GM12891 (cell line): ENCODE measurements around the gene CCM2.

ENCODE experiments used
- PAX5 ChIP-seq: IDR thresholded peaks from 2 replicates; pipeline ENCODE4 v1.6.1; 2011; ENCODE audit warnings: low read length, moderate library complexity, mild to moderate bottlenecking; ENCODE audit not compliant: insufficient read depth, severe bottlenecking
- POLR2A ChIP-seq: IDR thresholded peaks from 2 replicates; pipeline ENCODE4 v1.6.1; 2011; ENCODE audit warnings: low read depth, low read length, control low read depth
- POLR2AphosphoS5 ChIP-seq: IDR thresholded peaks from 2 replicates; pipeline ENCODE4 v1.6.1; 2011; ENCODE audit warnings: low read depth, low read length, control low read depth
- POU2F2 ChIP-seq: IDR thresholded peaks from 2 replicates; pipeline ENCODE4 v1.6.1; 2011; ENCODE audit warnings: low read depth, mild to moderate bottlenecking, control low read depth, low read length, moderate library complexity
- SPI1 ChIP-seq: IDR thresholded peaks from 2 replicates; pipeline ENCODE4 v1.6.1; 2011; ENCODE audit warnings: low read depth, low read length, control low read depth
- TAF1 ChIP-seq: IDR thresholded peaks from 2 replicates; pipeline ENCODE4 v1.6.1; 2011; ENCODE audit warnings: low read depth, low read length, control low read depth

DNA sequence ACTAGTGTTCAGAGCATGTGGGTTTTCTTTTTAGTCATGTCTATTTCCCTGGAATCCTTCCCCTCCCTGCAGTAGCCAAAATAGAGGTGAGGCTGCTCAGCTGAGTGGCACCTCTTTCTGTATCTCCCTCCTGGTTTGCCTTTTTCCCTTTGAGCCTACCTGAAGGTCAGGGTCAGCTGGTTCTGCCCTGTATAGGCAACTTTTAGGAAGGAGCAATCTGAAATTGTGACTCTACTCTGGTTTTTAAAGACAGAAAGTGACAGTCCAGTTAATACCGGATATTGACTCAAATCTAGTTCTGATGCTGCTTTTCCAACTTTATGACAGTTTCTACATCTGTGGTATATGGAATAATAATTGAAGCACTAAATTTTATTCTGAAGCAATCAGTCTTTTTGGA, 26.0 kb downstream of the CCM2 start:
- no peak for TF ChIP-seq POLR2A
- TF ChIP-seq TAF1, result no peak
- no peak for TF ChIP-seq POLR2AphosphoS5
- no peak for TF ChIP-seq SPI1
- TF ChIP-seq POU2F2, result no peak
- TF ChIP-seq PAX5, result no peak
